HG03095 (cell line): ENCODE measurements around the gene ASCL5.

Experiments
- ATAC-seq: cut with Tn5 transposase; IDR thresholded peaks from one replicate; pipeline ENCODE4 v1.9.1; 2021; ENCODE audit warnings: moderate library complexity; ENCODE audit not compliant: unreplicated experiment

Gene ASCL5

DNA sequence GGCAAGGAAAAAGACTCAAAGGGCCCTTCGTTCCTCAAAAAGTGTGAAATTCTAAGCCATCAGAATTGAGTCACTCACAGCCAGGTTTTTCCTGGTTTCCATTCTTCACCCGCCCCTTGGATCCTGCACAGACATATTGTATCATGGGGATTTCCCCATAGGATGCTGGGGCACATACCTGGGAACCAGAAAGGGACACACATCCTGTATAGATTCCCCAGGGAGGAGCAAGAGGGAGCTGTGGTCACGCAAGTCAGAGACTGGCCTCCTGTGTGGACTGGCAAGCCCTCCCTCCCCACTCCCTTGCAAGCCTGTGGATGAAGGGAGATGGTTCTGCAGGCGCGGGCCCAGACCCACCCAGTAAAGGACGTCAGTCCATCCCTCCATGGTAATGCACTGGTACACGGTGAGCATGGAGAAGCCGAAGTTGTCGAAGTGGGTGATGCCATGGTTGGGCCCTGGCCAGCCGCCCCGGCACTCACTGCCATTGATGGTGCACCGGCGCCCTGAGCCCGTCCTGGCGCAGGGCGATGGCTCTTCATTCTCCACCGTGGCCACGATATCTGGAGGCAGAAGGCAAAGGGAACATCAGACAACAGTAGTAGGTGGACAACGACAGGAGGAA is 38.0 kb downstream of the ASCL5 start:
- no peak for ATAC-seq

DNA sequence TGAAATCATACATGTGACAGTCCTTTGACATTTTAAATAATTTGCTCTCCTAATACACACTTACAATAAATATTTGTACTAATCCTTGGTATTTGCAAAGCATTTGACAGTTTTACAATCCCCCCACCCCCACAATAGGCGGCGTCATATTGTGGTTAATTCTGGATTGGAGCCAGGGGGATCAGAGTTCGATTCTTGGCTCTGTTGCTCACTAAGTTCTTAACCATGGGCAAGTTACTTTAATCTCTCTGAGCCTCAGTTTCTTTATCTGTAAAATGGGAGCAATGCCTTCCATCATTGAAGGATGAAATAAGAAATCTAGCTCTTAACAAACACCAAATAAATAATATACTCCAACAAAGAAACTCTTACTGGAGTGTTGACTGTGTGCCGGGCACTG is 38.6 kb downstream of the ASCL5 start:
- no peak for ATAC-seq

DNA sequence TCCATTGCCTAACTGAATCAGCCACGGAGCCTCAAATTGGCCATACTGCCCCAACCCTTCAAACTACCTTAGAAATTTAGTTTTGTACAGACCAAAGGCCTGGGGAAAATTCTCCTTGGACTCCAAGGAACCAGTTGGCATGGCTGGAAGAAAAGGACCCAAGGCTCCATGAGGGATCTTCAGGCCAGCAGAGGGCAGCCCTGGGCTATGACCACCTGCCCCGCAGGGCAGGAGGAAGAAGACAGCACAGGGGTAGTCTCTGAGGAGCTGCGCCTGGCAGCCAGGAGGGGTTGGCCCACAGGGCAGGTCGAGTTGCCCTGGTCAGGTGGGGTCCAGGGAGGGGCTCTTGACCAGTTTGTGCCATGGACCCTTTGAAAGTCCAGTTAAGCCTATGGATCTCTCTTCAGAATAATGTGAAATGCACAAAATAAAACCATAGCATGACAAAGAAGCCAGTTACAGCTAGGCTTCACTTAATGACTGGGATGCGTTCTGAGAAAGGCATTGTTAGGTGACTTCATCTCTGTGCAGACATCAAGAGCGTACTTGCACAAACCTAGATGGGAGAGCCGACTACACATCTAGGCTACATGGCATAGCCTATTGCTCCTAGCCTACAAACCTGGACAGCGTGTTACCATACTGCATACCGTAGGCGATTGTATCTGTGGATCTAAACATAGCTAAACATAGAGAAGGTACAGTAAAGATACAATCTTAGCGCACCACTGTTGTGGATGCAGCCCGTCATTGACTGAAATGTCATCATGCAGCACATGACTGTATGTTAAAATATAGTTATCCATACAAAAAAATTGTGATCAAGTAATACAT is 40.9 kb downstream of the ASCL5 start:
- no peak for ATAC-seq

DNA sequence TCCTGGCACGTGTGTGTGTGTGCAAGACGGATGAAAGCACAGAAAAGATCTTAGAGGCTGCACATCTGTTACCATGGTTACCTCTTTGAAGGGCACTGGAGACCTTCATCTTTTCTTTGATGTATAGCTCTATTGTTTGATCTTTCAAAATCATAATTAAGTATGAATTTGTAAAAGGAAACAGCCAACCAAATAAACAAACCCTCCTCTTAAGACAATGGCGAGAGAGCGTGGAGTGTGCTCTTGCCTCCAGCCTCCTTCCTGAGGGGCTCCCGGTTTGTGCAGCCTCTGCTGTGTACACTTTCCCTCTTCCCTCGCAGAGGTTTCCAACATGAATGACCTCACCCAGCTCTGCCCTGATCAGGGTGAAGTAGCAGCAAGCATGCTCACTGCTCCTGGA is 42.7 kb downstream of the ASCL5 start:
- ATAC-seq: no peak

DNA sequence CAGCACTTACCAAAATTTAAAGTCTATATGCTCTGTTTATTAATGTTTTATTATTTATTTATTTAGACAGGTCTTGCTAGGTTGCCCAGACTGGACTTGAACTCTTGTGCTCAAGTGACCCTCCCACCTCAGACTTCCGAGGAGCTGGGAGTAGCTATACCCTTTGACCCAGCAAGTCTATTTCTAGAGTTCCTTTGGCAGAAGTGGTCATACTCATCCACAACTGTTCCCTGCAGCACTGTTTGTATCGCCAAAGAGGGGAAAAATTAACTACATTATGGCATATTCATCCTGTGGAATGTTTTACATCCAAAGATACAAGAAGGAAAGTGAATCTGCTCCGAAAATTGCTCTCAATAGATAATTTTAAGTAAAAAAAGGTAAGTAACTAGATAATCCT is 43.2 kb downstream of the ASCL5 start:
- ATAC-seq: no peak

DNA sequence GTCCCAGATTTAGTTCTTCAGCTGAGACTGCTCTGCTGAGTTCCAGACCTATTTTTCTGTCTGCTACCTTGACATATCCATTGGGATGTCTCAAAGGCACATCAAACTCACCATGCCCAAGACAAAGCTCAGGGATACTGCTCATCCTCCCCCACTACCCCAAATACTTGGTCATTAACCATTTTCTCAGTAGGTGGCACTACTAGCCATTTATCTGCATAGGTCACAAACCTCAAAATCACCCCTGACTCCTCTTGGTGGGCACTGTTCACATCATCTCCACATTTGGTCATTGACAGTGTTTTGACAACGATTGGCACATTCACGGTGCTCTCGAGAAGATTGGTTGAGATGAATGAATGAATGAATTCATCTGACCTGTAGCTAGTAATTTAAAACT is 46.8 kb downstream of the ASCL5 start:
- no peak for ATAC-seq

DNA sequence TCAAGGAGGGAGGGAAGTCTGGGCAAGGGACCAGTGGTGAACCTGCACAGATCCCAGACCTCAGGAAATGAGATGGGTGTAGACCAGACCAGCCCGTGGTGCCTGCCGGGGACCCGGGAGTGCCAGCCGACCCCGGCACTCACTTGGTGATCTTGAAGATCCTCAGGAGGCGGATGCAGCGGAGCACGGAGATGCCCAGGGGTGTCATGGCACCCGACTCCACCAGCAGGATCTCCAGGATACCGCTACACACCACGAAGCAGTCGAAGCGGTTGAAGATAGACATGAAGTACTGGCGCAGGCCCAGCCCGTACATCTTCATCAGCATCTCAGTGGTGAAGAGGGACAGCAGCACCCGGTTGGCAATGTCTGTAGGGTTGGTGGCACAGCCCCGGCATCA is 49.2 kb downstream of the ASCL5 start:
- no peak for ATAC-seq

- ATAC-seq: no peak
Observed at GRCh38 chr1:201077116-201077515, 49.9 kb downstream of the ASCL5 start.

DNA sequence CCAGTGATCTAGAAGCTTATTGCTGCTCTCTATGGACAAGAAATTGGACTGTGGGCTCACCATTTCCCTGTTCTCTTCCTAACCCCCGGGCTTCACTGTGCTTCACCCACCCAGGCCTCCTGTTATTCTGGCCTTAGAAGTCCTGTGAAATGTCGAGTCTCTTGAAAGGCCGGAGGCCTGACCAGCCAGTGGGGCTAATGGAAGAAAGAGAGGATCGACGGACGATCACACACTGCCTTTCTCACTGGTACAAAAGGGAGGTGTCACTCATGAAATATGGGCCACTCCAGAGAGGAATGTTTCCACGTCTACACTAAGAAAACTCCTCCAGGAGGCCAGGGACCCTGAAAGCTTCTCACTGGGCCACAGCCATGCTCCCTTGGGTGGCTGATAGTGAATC is 50.9 kb downstream of the ASCL5 start:
- no peak for ATAC-seq

DNA sequence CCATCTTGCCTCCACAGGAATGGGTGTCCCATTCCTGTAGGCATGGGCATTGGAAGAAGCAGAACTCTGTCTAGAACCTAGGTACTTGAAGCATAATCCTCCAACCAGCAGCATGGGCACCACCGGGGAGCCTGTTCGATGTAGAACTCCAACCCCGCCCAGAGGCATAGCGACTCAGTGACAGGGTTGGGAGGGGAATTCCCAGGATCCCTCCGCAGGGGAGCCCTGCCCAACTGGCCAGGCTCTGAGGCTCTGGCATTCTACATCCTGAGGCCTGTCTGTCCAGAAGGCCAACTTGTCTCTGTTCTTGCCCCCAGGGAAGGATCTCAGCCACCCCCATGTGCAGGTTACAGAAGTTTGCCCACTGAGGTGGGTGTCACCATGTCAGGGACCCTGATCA is 53.0 kb downstream of the ASCL5 start:
- ATAC-seq: no peak

DNA sequence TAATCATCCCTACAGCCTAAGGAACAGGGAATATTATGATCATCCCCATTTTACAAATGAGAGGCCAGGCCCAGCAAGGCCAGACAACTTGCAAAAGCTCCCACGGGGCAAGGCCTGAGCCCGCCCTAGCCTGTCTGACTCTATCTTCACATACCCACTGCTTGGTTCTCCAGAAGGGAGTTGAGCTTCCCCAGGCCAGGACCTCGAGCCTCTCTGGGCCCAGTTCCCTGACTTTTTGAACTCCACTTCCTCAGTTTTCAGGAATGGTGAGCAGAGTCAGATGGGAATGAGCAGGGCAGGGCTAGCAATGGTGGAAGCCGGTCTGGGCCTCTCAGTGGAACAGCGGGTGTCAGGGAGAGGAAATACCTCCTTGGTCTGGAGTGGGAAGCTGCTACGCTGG is 54.1 kb downstream of the ASCL5 start:
- ATAC-seq: no peak

- ATAC-seq: no peak
Observed at GRCh38 chr1:201072149-201072548, 54.8 kb downstream of the ASCL5 start.

- ATAC-seq: no peak
Observed at GRCh38 chr1:201069636-201070035, 57.3 kb downstream of the ASCL5 start.

DNA sequence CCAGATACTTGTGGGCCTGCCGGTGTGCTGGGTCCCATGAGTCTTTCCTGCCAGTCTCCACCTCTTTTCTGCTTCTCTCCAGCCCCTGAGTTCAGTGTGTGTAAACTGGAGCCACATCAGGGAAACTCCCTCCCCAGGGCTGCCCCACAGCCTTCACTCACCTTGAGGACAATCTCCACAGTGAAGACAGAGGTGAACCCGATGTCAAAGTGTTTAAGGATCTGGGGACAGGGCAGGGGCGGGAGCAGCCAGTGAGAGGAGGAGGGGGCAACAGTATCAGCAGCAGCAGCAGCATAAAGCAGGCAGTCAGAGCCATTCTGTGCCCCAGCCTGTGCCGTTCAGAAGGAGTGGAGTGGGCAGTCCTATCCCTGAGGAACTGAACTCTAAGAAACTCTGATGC is 58.0 kb downstream of the ASCL5 start:
- ATAC-seq: no peak

DNA sequence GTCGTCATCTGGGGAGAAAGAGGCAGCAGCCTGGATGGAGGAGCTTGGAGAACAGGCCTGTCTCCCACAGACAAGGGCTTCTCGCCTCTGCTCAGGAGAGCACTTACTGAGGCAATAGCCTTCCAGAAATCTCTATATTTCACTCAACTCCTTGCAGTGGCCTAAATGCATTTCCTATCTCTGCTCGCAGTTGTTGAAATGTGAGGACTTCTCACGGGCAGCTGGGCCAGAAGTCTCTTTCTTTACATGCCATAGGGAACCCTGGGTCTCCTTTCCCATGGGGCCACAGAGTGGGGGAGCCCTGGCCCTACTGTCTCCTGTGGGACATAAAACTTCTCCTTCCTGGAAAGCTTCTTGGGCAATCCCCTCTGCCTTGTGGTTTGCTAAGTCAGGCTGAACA is 60.0 kb downstream of the ASCL5 start:
- no peak for ATAC-seq

GRCh38 chr1:201065686-201066085 is 61.3 kb downstream of the ASCL5 start:
- no peak for ATAC-seq

GRCh38 chr1:201064806-201065205 is 62.2 kb downstream of the ASCL5 start:
- ATAC-seq: no peak
